H1 (cell line): ENCODE measurements around the gene APOBEC2. TPM values are rescaled to one million over a fixed set of nuclear protein-coding genes. Genes with fewer than 3 reads are reported as not detected.

Experiments
- FOSL1 ChIP-seq: IDR thresholded peaks from 2 replicates; pipeline ENCODE4 v1.6.1; 2011; ENCODE audit warnings: mild to moderate bottlenecking, low read depth, low read length, moderate library complexity; ENCODE audit not compliant: insufficient read depth
- polyA plus RNA-seq, 7 experiments: library from polyadenylated mRNA; depleted of rRNA in 3 of 7; stranded (reverse) in 5 of 7; unstranded in 2 of 7; fragments of >200 nt in 5 of 7; fragments of 200-250 nt in 2 of 7; gene quantifications; 1 replicate in 5 of 7; 2 replicates in 1 of 7; 4 replicates in 1 of 7; pipeline versions ENCODE4 v1.2.1 to v1.2.3, GENCODE V29; 2011 to 2013; ENCODE audit warnings: missing spikeins in 2 of 7, mixed read lengths in 2 of 7
- total RNA-seq: library from RNA; stranded (reverse); fragmentation: NEBNext Ultra II Directional; extraction: Animal tissue kit (Norgen Biotek cat#: 25700); gene quantifications from 2 replicates; pipeline ENCODE4 v1.2.1, GENCODE V29; 2021

APOBEC2 gene
- total and polyA plus RNA-seq, 2 of the 8 experiments (the other 6 are each of a cell fraction or from before 2014, with no cell fraction given), result not detected

DNA sequence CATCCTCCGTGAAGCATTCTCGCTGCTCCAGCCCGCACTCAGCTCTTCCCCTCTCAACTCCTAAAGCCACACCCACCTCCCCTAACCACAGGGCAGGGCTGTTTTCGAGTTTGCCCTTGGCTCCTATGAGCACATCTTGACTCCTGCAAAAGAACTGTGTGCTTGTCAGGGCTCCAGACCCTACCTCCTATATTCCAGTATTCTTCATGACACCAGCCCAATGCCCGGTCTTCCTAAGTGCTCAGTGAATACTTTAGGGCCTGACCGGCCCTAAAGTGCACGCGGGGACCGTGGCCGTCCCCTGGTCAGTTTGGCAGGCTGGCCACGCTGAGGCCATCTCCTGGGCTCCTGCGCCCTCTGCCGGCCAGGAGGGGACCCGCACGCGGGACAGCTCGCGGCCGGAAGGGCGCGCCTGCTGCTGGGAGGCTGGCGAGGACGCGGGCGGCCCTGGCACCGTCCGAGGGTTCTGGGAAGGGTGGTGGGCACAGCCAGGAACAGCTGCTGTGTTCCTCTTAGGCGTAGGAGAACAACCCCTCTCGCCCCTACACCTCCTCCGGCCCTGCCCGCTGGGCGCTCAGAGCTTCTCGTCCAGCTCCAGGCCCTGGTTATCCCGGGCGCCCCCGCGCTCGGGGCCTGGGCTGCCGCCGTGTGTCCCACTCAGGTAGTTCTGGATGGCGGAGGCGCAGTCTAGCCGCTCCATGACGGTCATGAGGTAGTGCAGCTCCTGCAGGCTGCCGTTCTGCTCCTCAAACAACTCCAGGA is 25.0 kb upstream of the APOBEC2 start (continued):
- TF ChIP-seq FOSL1, result no peak
- TF ChIP-seq, all 59 proteins: peak for 19
